NCI-H526 treated with DMSO at 0.1 percent for 48 hours (cell line): ENCODE measurements around the gene ALG13.
"Not testable (repeated sequence)": the region's sequence is repeated elsewhere in the genome, so short reads cannot be mapped to it uniquely, and the experiment has no call there.

ENCODE experiments used
- DNase-seq: peaks from one replicate; lab custom pipeline; 2025; lab: John Stamatoyannopoulos, UW

Gene ALG13

GRCh38 chrX:111759686-111760085 is 78.7 kb downstream of the ALG13 start:
- no peak for DNase-seq

GRCh38 chrX:111761578-111762135 is 80.7 kb downstream of the ALG13 start:
- DNase-seq: no peak

GRCh38 chrX:111778591-111778990 is 97.6 kb downstream of the ALG13 start:
- DNase-seq: no peak

GRCh38 chrX:111779582-111779981 is 98.6 kb downstream of the ALG13 start:
- no peak for DNase-seq

- DNase-seq: no peak
Measured at GRCh38 chrX:111784667-111785066, 103.7 kb downstream of the ALG13 start.

- not testable (repeated sequence) for DNase-seq
Measured at GRCh38 chrX:111790054-111790453, 109.1 kb downstream of the ALG13 start.
